ENCODE results near the gene MAST1.

- TF ChIP-seq CTCF (conservative IDR thresholded peaks at IDR 0.05; ENCODE audit: low read depth, low read length) (no peak), EZH2 (IDR thresholded peaks at IDR 0.05; ENCODE audit: low read length, unreplicated experiment) (no peak)
Measured at GRCh38 chr19:12890787-12891552, 52.7 kb downstream of the MAST1 start, which contains the start of gene GCDH.

All from PC-3 (cell line).